Measurements from ENCODE around the gene CMPK2.

DNA sequence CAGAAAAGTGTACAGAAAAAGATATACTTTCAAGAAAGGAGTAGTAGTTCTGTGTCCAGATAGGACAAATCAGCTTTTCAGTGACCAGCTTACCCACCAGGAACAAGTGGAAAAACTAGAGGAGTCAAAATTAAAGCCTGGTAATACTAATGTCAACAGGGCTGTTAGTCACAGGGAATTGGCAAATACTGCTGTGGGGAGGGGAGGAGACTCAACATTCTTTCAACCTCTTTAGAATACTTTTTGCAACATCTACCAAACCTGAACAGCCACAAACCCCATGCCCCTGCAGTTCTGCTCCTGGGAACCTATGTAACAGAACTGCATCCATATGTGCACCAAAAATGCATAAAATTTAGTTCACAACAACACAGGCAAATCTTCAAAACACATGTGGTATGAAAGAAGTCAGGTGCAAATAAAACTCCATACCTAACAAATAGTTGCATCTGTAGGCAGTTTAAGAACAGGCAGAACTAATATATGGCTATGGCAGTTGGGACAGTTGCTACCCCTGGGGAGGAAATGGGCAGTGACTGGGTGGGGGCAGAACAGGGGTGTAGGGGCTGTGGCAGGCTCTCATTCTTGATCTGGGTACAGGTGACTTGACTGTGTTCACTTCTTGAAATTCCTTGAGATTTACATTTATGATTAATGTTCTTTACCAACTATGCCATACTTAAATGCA, 9.7 kb downstream of the CMPK2 start:
- TF ChIP-seq POLR2A (IDR thresholded peaks at IDR 0.05): no peak
- TF ChIP-seq, protein P1, sequence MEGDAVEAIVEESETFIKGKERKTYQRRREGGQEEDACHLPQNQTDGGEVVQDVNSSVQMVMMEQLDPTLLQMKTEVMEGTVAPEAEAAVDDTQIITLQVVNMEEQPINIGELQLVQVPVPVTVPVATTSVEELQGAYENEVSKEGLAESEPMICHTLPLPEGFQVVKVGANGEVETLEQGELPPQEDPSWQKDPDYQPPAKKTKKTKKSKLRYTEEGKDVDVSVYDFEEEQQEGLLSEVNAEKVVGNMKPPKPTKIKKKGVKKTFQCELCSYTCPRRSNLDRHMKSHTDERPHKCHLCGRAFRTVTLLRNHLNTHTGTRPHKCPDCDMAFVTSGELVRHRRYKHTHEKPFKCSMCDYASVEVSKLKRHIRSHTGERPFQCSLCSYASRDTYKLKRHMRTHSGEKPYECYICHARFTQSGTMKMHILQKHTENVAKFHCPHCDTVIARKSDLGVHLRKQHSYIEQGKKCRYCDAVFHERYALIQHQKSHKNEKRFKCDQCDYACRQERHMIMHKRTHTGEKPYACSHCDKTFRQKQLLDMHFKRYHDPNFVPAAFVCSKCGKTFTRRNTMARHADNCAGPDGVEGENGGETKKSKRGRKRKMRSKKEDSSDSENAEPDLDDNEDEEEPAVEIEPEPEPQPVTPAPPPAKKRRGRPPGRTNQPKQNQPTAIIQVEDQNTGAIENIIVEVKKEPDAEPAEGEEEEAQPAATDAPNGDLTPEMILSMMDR (IDR thresholded peaks at IDR 0.05): no peak
